NCI-H1694 (cell line): ENCODE data around the gene GATA5.
"Not testable (repeated sequence)": the region's sequence is repeated elsewhere in the genome, so short reads cannot be mapped to it uniquely, and the experiment has no call there.

Experiments
- DNase-seq: peaks from one replicate; lab custom pipeline; 2025; lab: John Stamatoyannopoulos, UW

GATA5 gene

GRCh38 chr20:62504323-62504722 is 28.5 kb upstream of the GATA5 start:
- no peak for DNase-seq

- DNase-seq, result no peak
These were observed 27.8 kb upstream of the GATA5 start for GRCh38 chr20:62503401-62504178.

- no peak for DNase-seq
These were observed 26.8 kb upstream of the GATA5 start for GRCh38 chr20:62502496-62503095.

GRCh38 chr20:62501801-62502495 is 26.2 kb upstream of the GATA5 start:
- DNase-seq, result no peak

GRCh38 chr20:62500237-62500864 is 24.6 kb upstream of the GATA5 start:
- no peak for DNase-seq

- no peak for DNase-seq
These were observed 24.0 kb upstream of the GATA5 start for GRCh38 chr20:62499758-62500236.

- no peak for DNase-seq
These were observed 23.1 kb upstream of the GATA5 start for GRCh38 chr20:62498874-62499273.

- peak; percentile 30 for DNase-seq
These were observed 20.9 kb upstream of the GATA5 start for GRCh38 chr20:62496568-62497218.

GRCh38 chr20:62495749-62496567 is 20.2 kb upstream of the GATA5 start:
- DNase-seq, result no peak

- DNase-seq, result no peak
These were observed 19.4 kb upstream of the GATA5 start for GRCh38 chr20:62494980-62495748.

GRCh38 chr20:62494537-62494936 is 18.7 kb upstream of the GATA5 start:
- DNase-seq, result no peak

GRCh38 chr20:62493886-62494285 is 18.1 kb upstream of the GATA5 start:
- no peak for DNase-seq

GRCh38 chr20:62493253-62493885 is 17.6 kb upstream of the GATA5 start:
- DNase-seq, result no peak

GRCh38 chr20:62492711-62493110 is 16.9 kb upstream of the GATA5 start:
- no peak for DNase-seq

GRCh38 chr20:62490783-62491182 is 15.0 kb upstream of the GATA5 start:
- DNase-seq, result not testable (repeated sequence)

- no peak for DNase-seq
These were observed 14.1 kb upstream of the GATA5 start for GRCh38 chr20:62489932-62490263.

- no peak for DNase-seq
These were observed 13.6 kb upstream of the GATA5 start for GRCh38 chr20:62489186-62489931.

GRCh38 chr20:62488470-62488869 is 12.7 kb upstream of the GATA5 start:
- DNase-seq, result no peak
